Activated T-cell treated with anti-CD3 and anti-CD28 coated beads, Interleukin-2, amount 50 U/mL, for 72 hours (primary cell): ENCODE data around the gene CDC42EP3. TPM values are rescaled to one million over a fixed set of nuclear protein-coding genes. Genes with fewer than 3 reads are reported as not detected.

Experiments used
- ATAC-seq, 2 donors: fragments of 150-1000 bp; cut with Tn5 transposase; replicated peaks in 1 of 2; 2 replicates each; pipeline ENCODE4 v1.10.0; 2021; ENCODE audit warnings: moderate library complexity in 2 of 2, mild to moderate bottlenecking in 1 of 2
- DNase-seq, 2 donors: peaks; one replicate each; pipeline ENCODE4 v3.0.0; 2021 to 2022; ENCODE audit warnings: mixed read lengths in 1 of 2
- H3K27ac Mint-ChIP-seq: one replicate; pipeline ENCODE4 v1.8.0; 2022; ENCODE audit warnings: mild to moderate bottlenecking, moderate library complexity, mixed read lengths
- H3K27me3 Mint-ChIP-seq: one replicate; pipeline ENCODE4 v1.8.0; 2022; ENCODE audit warnings: low read depth, mixed read lengths
- H3K36me3 Mint-ChIP-seq, 2 donors: one replicate each; pipeline ENCODE4 v1.8.0; 2022; ENCODE audit warnings: mixed read lengths in 2 of 2, mild to moderate bottlenecking in 1 of 2; ENCODE audit not compliant: insufficient read depth in 2 of 2
- H3K4me1 Mint-ChIP-seq: one replicate; pipeline ENCODE4 v1.8.0; 2022; ENCODE audit warnings: low read depth, mixed read lengths
- H3K4me3 Mint-ChIP-seq, 2 donors: one replicate each; pipeline ENCODE4 v1.8.0; 2022; ENCODE audit warnings: mild to moderate bottlenecking in 2 of 2, mixed read lengths in 2 of 2, moderate library complexity in 2 of 2
- H3K9me3 Mint-ChIP-seq, 2 donors: one replicate each; pipeline ENCODE4 v1.8.0; 2022; ENCODE audit warnings: mixed read lengths in 2 of 2
- total RNA-seq, 2 donors: library from RNA; stranded (reverse); gene quantifications; one replicate each; pipeline ENCODE4 v1.2.3, GENCODE V29; 2022

CDC42EP3 gene
- total RNA-seq, 2 donors from 2014 or later, result 27.0 to 28.9 TPM

DNA sequence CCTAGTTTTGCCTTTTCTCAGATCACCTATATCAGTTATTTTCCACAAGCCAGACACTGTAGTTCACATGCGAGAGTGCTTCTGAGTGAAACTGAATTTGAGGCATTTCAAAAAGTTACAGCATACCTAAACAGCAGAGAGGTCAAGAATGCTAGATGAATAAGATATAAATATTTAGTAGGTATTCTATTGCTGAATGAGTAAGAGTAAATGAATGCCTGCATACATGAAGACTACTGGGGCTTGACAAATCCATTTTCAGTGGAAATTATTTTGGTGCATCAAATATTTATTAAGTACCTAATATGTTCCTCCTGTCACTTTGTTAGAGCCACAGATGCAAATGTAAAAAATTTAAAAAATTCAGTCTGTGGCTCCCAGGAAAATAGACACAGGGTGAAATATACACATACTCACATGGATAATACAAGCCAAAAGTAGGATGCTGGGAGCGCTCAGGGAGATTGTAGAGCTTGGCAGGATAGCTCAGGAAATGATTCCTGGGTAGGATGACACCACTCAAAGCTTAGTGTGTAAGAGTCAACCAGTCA lies 27.6 kb upstream of the CDC42EP3 start:
- DNase-seq (no peak), ATAC-seq (no peak)
- Mint-ChIP-seq H3K4me1 (no peaks in the 10 kb centered on the region), H3K9me3 (peaks cover 5% of the 10 kb centered on the region in 2 donors), H3K36me3 (no peaks in the 10 kb centered on the region), H3K27me3 (no peaks in the 10 kb centered on the region), H3K27ac (no peak overlapping the region), H3K4me3 (no peak overlapping the region)

GRCh38 chr2:37695336-37695735 lies 23.9 kb upstream of the CDC42EP3 start:
- ATAC-seq (no peak), DNase-seq (no peak)
- Mint-ChIP-seq H3K4me3 (no peak overlapping the region), H3K4me1 (no peaks in the 10 kb centered on the region), H3K27me3 (no peaks in the 10 kb centered on the region), H3K27ac (no peak overlapping the region), H3K36me3 (no peaks in the 10 kb centered on the region), H3K9me3 (no peaks in the 10 kb centered on the region)

GRCh38 chr2:37692711-37693110 lies 21.3 kb upstream of the CDC42EP3 start:
- ATAC-seq (no peak), DNase-seq (no peak)
- Mint-ChIP-seq H3K4me3 (no peak overlapping the region), H3K9me3 (peaks cover under 1% of the 10 kb centered on the region in 2 donors), H3K27ac (no peak overlapping the region), H3K27me3 (no peaks in the 10 kb centered on the region), H3K4me1 (peaks cover 8% of the 10 kb centered on the region), H3K36me3 (peaks cover 4% of the 10 kb centered on the region in 2 donors)

DNA sequence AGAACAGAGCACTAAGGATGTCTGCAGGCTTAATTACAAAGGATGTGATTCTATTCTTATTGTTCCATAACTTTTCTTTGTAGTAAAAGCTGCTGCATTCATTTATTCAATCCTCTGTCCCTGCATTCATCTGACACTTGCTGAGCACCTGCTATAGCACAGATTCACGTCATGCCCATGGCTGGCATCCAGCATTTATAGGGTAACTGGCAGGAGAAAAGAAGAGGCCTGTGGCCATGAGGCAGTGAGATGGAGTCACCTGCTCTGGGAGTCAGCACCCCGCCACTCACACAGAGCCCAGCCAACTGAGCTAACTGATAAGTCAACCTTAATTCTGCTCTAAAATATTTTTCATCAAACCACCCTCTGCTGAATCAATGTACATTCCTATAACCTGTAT lies 18.3 kb upstream of the CDC42EP3 start:
- DNase-seq (no peak), ATAC-seq (no peak)
- Mint-ChIP-seq H3K36me3 (peaks cover 4% of the 10 kb centered on the region in 2 donors), H3K27ac (no peak overlapping the region), H3K4me1 (peaks cover 27% of the 10 kb centered on the region), H3K27me3 (no peaks in the 10 kb centered on the region), H3K9me3 (peaks cover 2% of the 10 kb centered on the region in 2 donors), H3K4me3 (no peak overlapping the region)

DNA sequence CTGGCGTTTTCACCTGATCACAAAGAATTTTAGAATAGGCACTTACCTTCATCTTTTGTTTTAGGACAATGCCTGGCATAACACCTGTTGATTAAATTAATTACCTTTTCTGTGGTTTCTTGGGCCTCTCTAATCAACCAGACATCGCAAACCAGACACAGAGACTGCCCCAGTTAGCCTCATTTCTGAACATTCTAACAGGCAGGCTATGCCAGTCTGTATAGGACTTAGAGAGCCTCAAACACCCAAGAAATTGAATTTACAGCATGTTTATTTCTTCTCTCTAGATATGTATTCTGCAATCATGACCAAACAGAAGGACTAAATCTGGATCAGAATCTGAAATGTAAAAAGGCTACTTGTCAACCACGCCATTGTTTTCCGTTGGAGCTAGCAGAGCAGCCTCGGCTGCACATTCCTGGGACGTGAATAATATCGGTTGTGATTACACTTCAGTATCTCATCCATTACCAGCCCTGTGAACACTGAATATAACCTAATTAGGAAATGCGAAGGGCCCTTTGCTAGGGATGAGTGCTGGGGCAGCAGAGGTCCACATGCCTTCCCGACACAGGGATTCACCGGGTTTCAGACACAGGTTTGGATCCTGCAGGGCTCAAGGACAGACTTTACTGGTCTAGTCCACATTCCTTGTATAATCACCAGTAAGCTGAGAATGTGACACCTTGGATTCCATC lies 17.5 kb upstream of the CDC42EP3 start:
- Mint-ChIP-seq H3K9me3 (peaks cover 2% of the 10 kb centered on the region in 2 donors), H3K27ac (no peak overlapping the region), H3K36me3 (peaks cover 4 to 6% of the 10 kb centered on the region in 2 donors), H3K27me3 (no peaks in the 10 kb centered on the region), H3K4me1 (peaks cover 36% of the 10 kb centered on the region), H3K4me3 (no peak overlapping the region)
- ATAC-seq, result no peak
- no peak for DNase-seq

DNA sequence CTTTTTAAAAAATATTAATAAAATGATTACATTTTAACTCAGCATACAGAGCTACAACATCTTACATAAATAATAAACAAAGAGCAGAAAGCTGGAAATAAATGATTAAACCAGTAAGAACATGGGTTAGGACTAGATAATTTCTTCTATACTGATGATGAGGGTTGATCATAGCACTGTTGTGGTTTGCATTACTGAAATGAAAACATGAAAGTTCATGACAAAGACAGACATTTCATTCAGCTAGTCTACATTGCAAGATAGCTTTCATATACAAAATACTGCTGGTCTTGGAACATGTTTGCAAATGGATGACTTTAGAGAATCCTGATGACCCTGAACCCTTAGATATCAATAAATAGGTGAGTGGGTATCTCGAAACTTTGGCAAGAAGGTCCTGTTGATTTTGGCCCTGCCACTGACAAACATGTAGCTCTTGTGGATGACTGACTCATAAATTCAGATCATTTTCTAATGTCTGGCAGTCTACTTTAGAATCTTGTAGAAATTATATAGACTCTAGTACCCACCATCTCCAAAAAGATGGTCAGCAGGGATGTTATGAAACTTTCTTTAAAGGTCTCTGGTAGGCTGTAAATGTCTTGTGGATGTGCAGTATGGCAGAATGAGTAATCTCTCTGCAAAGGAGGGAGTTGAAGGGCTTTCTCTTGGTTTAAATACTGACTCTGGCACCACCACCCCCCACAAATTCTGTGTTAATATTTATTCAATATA lies 15.5 kb upstream of the CDC42EP3 start:
- DNase-seq (no peak), ATAC-seq (peak; percentile 72 to 77)
- H3K9me3 Mint-ChIP-seq, result peaks cover 5 to 9% of the 10 kb centered on the region in 2 donors
- H3K27me3 Mint-ChIP-seq, result no peaks in the 10 kb centered on the region
- no peak overlapping the region for H3K27ac Mint-ChIP-seq
- H3K36me3 Mint-ChIP-seq, result peaks cover 9 to 14% of the 10 kb centered on the region in 2 donors
- H3K4me3 Mint-ChIP-seq, result no peak overlapping the region
- peaks cover 54% of the 10 kb centered on the region for H3K4me1 Mint-ChIP-seq

DNA sequence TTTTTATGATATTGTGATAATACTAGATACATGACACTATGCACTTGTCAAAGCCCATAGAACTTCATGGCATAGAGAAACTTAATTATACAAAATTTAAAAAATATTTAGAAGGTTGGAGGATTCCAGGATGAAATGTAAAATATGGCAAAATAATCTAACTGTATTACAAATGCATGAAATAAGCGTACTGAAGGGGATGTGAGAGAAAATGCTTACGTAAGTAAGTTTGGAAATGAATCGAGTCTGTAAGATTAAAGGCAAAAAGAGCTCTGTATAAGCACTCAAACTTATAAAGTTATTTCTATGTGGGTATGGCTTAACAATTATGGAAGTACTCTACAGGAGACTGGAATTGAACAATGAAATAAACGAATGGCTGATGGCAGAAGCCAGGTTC lies 13.4 kb upstream of the CDC42EP3 start:
- peaks cover 54% of the 10 kb centered on the region for H3K4me1 Mint-ChIP-seq
- no peak overlapping the region for H3K27ac Mint-ChIP-seq
- no peak for ATAC-seq
- H3K36me3 Mint-ChIP-seq, result peaks cover 9 to 14% of the 10 kb centered on the region in 2 donors
- no peak for DNase-seq
- H3K9me3 Mint-ChIP-seq, result peaks cover 7 to 11% of the 10 kb centered on the region in 2 donors
- no peak overlapping the region for H3K4me3 Mint-ChIP-seq
- no peaks in the 10 kb centered on the region for H3K27me3 Mint-ChIP-seq

DNA sequence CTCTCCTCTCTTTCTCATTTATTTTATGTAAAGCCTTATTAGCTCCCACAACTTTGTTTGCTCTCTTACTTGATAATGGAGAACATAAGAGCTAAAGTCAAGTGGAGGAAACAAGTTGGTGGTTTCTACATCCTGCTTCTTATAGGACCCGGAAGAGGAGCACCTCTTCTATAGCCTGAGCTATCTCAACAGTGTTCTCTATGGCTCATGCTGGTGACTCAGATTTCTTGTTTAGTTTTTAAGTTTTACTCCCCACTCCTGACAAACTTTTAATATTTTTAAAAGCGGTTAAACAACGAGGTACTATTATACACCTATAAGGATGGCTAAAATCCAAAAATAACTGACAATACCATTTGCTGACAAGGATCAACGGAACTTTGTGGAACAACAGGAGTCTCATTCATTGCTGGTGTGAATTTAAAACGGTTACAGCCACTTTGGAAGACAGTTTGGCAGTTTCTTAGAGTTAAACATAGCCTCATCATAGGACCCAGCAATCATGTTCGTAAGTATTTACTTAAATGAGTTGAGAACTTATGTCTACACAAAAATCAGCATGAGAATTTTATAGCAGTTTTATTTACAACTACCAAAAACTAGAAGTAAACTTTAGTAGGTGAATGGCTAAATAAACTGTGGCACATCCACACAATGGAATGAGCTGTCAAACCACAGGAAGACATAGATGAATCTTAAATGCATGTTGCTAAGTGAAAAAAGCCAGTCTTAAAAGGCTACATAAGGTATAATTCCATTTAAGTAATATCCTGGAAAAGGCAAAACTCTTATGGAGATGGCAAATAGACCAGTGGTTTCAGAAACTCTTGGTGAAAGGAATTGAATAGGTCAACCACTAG lies 12.7 kb upstream of the CDC42EP3 start:
- peaks cover 7 to 11% of the 10 kb centered on the region in 2 donors for H3K9me3 Mint-ChIP-seq
- peaks cover 9 to 14% of the 10 kb centered on the region in 2 donors for H3K36me3 Mint-ChIP-seq
- DNase-seq (peak; percentile 20 to 26), ATAC-seq (peak; percentile 87 to 91)
- H3K27ac Mint-ChIP-seq, result peak overlapping the region; percentile 99
- H3K27me3 Mint-ChIP-seq, result no peaks in the 10 kb centered on the region
- H3K4me3 Mint-ChIP-seq, result peak overlapping the region; percentile 25 to 84
- H3K4me1 Mint-ChIP-seq, result peaks cover 54% of the 10 kb centered on the region

DNA sequence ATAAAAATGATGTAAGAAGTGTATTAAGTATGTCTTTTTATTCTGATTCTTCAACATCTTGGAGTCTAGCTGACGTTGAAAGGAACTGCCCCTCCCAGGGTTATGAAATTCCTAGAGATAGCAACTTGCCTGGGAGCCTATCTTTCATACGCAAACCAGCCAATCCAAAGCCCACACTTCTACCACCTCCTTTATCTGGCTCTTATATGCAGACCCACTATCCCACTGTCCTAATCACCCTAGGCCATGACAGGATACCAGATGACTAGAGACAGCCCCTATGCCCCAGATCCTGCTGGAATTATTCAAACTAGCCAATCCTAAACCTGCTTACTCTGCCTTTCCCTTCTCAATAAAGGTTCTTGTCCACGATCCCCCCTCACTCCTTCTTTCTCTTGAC lies 11.8 kb upstream of the CDC42EP3 start:
- H3K4me1 Mint-ChIP-seq, result peaks cover 48% of the 10 kb centered on the region
- H3K9me3 Mint-ChIP-seq, result peaks cover 7 to 11% of the 10 kb centered on the region in 2 donors
- ATAC-seq (no peak), DNase-seq (no peak)
- H3K36me3 Mint-ChIP-seq, result peaks cover 6 to 11% of the 10 kb centered on the region in 2 donors
- H3K4me3 Mint-ChIP-seq, result peak overlapping the region; percentile 25 to 84
- no peaks in the 10 kb centered on the region for H3K27me3 Mint-ChIP-seq
- peak overlapping the region; percentile 99 for H3K27ac Mint-ChIP-seq

DNA sequence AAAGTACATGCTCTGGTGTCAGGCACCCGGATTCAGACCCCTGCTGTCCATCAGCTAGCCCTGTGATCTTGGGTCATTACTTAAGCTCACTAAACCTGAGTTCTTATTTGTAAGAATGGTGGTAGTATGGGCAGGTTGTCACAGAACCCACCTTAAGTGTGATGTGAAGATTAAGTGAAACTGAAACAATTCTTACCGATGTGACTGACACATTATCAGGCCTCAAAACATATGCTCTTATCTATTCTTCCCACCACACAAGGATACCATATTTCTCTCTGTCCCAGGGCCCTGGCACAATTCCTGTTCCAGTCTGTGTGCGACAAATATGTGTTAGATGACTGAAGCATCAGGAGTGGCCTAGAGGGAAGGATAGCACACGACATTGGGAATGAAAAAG lies 11.0 kb upstream of the CDC42EP3 start:
- Mint-ChIP-seq H3K27ac (no peak overlapping the region), H3K27me3 (no peaks in the 10 kb centered on the region), H3K4me1 (peaks cover 43% of the 10 kb centered on the region), H3K36me3 (peaks cover 5 to 10% of the 10 kb centered on the region in 2 donors), H3K9me3 (peaks cover 5 to 10% of the 10 kb centered on the region in 2 donors), H3K4me3 (peak overlapping the region; percentile 6 to 11)
- ATAC-seq, result no peak
- no peak for DNase-seq

DNA sequence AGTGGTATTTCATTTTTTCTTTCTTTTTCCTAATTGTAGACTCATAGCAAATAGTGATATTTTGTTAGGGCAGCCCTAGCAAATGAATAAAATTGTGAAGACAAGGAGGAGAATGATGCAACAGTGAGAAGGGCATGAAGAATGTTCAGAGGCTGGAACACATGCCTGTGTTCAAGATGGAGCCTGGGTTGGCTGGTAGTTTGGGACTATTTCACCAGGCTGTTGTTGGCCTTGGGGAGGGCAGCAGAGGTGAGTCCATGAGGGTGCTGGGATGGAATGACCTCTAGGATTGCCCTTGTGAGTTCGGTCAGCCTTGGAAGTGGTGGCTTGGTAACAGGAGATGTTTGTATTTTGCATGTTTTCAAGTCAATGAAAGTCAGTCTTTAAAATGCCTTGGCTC lies 10.1 kb upstream of the CDC42EP3 start:
- no peak for ATAC-seq
- no peak for DNase-seq
- peaks cover 5 to 10% of the 10 kb centered on the region in 2 donors for H3K9me3 Mint-ChIP-seq
- peaks cover 36% of the 10 kb centered on the region for H3K4me1 Mint-ChIP-seq
- no peak overlapping the region for H3K27ac Mint-ChIP-seq
- no peak overlapping the region for H3K4me3 Mint-ChIP-seq
- peaks cover 5 to 10% of the 10 kb centered on the region in 2 donors for H3K36me3 Mint-ChIP-seq
- H3K27me3 Mint-ChIP-seq, result no peaks in the 10 kb centered on the region

GRCh38 chr2:37679072-37679695 lies 7.7 kb upstream of the CDC42EP3 start:
- no peaks in the 10 kb centered on the region for H3K27me3 Mint-ChIP-seq
- H3K4me1 Mint-ChIP-seq, result peaks cover 28% of the 10 kb centered on the region
- ATAC-seq (no peak), DNase-seq (no peak)
- H3K4me3 Mint-ChIP-seq, result no peak overlapping the region
- no peak overlapping the region for H3K27ac Mint-ChIP-seq
- H3K36me3 Mint-ChIP-seq, result peaks cover 5 to 8% of the 10 kb centered on the region in 2 donors
- peaks cover 5 to 10% of the 10 kb centered on the region in 2 donors for H3K9me3 Mint-ChIP-seq
